GM19193 (cell line): ENCODE measurements around the gene TBC1D5.

Experiments
- POLR2A ChIP-seq: IDR thresholded peaks from 4 replicates; pipeline ENCODE4 v1.6.1; 2011; ENCODE audit not compliant: insufficient read depth, insufficient read length; ENCODE audit errors: extremely low read depth

TBC1D5 gene

GRCh38 chr3:17542591-17542990 lies 199.8 kb downstream of the TBC1D5 start:
- TF ChIP-seq POLR2A = no peak

GRCh38 chr3:17539436-17539835 lies 203.0 kb downstream of the TBC1D5 start:
- TF ChIP-seq POLR2A = no peak

- TF ChIP-seq POLR2A = no peak
Measured at GRCh38 chr3:17535274-17535673, 207.2 kb downstream of the TBC1D5 start.

- no peak for TF ChIP-seq POLR2A
Measured at GRCh38 chr3:17529677-17530076, 212.8 kb downstream of the TBC1D5 start.

- TF ChIP-seq POLR2A = no peak
Measured at GRCh38 chr3:17518189-17519059, 224.0 kb downstream of the TBC1D5 start.

GRCh38 chr3:17515445-17516234 lies 226.8 kb downstream of the TBC1D5 start:
- TF ChIP-seq POLR2A = no peak

GRCh38 chr3:17514597-17514996 lies 227.8 kb downstream of the TBC1D5 start:
- no peak for TF ChIP-seq POLR2A

- TF ChIP-seq POLR2A = no peak
Measured at GRCh38 chr3:17510265-17510664, 232.2 kb downstream of the TBC1D5 start.

- no peak for TF ChIP-seq POLR2A
Measured at GRCh38 chr3:17508180-17508752, 234.2 kb downstream of the TBC1D5 start.

GRCh38 chr3:17507480-17507879 lies 235.0 kb downstream of the TBC1D5 start:
- no peak for TF ChIP-seq POLR2A

- TF ChIP-seq POLR2A = no peak
Measured at GRCh38 chr3:17505856-17506255, 236.6 kb downstream of the TBC1D5 start.

GRCh38 chr3:17501745-17502144 lies 240.7 kb downstream of the TBC1D5 start:
- TF ChIP-seq POLR2A = no peak

GRCh38 chr3:17500618-17501017 lies 241.8 kb downstream of the TBC1D5 start:
- no peak for TF ChIP-seq POLR2A

- no peak for TF ChIP-seq POLR2A
Measured at GRCh38 chr3:17494117-17494809, 248.2 kb downstream of the TBC1D5 start.

GRCh38 chr3:17491601-17492000 lies 250.8 kb downstream of the TBC1D5 start:
- no peak for TF ChIP-seq POLR2A

GRCh38 chr3:17489139-17489538 lies 253.3 kb downstream of the TBC1D5 start:
- TF ChIP-seq POLR2A = no peak

- TF ChIP-seq POLR2A = no peak
Measured at GRCh38 chr3:17481116-17481515, 261.3 kb downstream of the TBC1D5 start.
